Activated naive CD4-positive, alpha-beta T cell treated with anti-CD3 and anti-CD28 coated beads, Interleukin-2, amount 50 U/mL, for 72 hours (primary cell): ENCODE results near the gene PPFIA3. TPM values are rescaled to one million over a fixed set of nuclear protein-coding genes. Genes with fewer than 3 reads are reported as not detected.
A peak's percentile ranks its signal among the peaks of the same experiment; 100 is the strongest.

Experiments
- ATAC-seq, 2 donors: fragments of 150-1000 bp; cut with Tn5 transposase; 2 replicates each; pipeline ENCODE4 v1.10.0; 2021; ENCODE audit warnings: mild to moderate bottlenecking in 2 of 2, moderate library complexity in 2 of 2
- DNase-seq, 2 donors: peaks; one replicate each; pipeline ENCODE4 v3.0.0; 2021 to 2022; ENCODE audit warnings: low spot score in 2 of 2
- H3K27ac Mint-ChIP-seq, 2 donors: one replicate each; pipeline ENCODE4 v1.8.0; 2022; ENCODE audit warnings: mild to moderate bottlenecking in 2 of 2, mixed read lengths in 2 of 2
- H3K36me3 Mint-ChIP-seq, 2 donors: one replicate each; pipeline ENCODE4 v1.8.0; 2022; ENCODE audit warnings: mixed read lengths in 2 of 2
- H3K9me3 Mint-ChIP-seq, 2 donors: one replicate each; pipeline ENCODE4 v1.8.0; 2022; ENCODE audit warnings: mixed read lengths in 2 of 2
- total RNA-seq, 2 donors: library from RNA; stranded (reverse); gene quantifications; one replicate each; pipeline ENCODE4 v1.2.3, GENCODE V29; 2022

The PPFIA3 gene
- total RNA-seq, 2 donors from 2014 or later, result 10.3 to 11.3 TPM

DNA sequence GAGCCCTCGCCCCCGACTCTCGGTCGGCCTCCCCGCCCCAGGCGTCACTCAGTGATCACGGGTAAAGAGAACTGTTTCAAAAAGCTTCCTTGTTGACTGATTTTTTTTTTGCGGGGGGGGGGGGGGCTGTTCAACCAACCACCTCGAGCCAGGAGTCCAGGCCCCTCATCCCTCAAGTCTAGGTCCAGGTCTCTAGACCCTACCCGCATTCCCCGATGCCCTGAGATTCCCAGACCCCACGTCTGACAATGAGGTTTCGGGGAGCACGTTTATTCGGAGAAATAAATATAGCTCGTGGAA, 31.6 kb downstream of the PPFIA3 start:
- H3K36me3 Mint-ChIP-seq, result peaks cover 11 to 16% of the 10 kb centered on the region in 2 donors
- no peak overlapping the region for H3K27ac Mint-ChIP-seq
- peaks cover 0 to 21% of the 10 kb centered on the region in 2 donors for H3K9me3 Mint-ChIP-seq
- DNase-seq, result no peak
- no peak for ATAC-seq

DNA sequence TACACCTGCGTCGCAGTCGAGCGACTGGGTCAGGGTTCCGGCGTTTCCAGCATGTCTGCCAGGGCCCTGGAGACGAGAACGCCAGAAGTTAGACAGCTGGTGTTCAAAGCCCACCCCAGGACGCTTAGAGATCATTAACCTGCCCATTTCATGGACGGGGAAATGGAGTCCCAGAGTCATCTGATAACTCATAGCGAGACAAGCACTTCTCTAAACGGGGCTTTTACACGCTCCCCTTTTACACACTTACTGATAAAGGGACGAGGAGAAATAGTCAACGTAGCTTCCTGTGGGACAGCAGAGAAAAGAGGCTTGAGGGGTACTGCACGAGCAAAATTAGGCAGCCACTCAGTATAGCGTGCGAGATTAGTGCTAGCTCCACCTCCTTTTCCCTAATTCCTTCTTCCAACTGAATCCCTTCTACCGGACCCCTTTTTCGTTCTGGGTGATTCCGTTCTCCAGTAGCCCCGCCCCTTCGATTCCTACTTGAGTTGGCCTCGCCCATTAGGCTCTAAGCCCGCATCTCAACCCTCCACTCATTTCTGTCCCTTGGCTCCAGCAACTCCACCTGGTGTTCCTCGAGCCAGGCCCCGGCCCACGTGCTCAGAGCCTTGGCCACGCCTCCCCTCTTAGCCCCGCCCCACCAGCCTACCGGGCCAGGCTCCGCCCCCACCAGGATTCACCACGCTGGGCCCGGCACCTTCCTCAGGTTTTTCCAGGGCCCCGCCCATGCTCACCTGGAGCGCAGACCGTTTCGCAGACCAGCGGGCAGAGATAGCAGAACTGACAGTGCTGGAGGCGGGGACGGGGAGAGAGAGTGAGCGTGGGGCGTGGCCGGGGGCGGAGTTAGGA, 32.1 kb downstream of the PPFIA3 start:
- Mint-ChIP-seq H3K36me3 (peaks cover 11 to 16% of the 10 kb centered on the region in 2 donors), H3K27ac (no peak overlapping the region), H3K9me3 (peaks cover 0 to 21% of the 10 kb centered on the region in 2 donors)
- DNase-seq (peak in 1 of 2 donors; percentile 61), ATAC-seq (peak in 1 of 2 donors; percentile 38)

DNA sequence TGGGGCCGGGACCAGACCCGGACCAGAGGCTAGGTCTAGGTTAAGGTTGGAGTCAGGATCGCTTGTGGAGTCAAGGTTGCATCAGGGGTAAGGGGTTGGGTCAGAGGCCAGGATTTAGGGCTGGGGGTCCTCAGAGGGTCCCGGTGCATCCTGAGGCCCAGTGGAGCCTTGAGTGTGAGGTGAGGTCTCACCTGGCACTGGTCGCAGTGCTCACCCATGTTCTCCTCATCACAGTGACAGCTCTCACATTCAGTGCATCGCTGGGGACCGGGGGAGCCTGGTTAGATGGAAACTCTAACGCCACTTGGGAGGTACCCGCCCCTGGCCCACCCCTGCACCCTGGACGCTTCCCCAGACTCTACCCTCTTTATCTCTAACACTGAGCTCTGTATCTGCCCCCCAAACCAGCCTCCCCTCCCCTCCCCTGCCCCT, 32.8 kb downstream of the PPFIA3 start:
- H3K9me3 Mint-ChIP-seq, result peaks cover 0 to 21% of the 10 kb centered on the region in 2 donors
- DNase-seq, result no peak
- H3K36me3 Mint-ChIP-seq, result peaks cover 11 to 16% of the 10 kb centered on the region in 2 donors
- no peak overlapping the region for H3K27ac Mint-ChIP-seq
- no peak for ATAC-seq

DNA sequence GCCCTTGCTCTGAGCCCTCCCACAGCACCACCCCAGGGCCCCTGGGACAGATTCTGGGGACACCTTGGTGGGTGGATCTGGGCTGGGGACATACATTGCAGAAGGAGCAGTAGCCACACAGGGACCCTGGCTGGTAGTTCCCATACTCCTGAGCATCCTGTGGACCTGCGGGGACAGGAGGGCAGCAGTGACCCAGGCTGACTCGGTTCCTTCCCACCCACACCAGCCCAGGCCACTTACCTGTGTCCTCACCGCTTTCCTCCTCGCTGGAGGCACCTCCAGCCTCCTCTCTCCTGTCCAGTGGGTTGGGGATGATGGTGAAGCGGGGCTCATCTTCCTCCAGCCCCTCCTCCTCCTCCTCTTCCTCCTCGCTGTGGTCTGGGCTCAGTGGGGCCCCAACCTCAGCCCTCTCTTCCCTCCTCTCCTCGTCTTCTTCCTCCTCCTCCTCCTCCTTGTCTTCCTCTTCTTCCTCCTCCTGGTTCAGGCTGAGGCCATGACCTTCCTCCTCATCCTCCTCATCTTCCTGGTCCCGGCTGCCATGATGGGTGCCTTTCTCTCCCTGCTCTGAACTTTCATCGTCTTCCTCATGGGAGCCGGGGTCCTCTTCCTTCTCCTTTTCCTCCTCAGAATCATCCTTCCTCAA, 33.9 kb downstream of the PPFIA3 start:
- no peak overlapping the region for H3K27ac Mint-ChIP-seq
- DNase-seq (no peak), ATAC-seq (no peak)
- H3K9me3 Mint-ChIP-seq, result peaks cover 0 to 21% of the 10 kb centered on the region in 2 donors
- H3K36me3 Mint-ChIP-seq, result peaks cover 10 to 18% of the 10 kb centered on the region in 2 donors

DNA sequence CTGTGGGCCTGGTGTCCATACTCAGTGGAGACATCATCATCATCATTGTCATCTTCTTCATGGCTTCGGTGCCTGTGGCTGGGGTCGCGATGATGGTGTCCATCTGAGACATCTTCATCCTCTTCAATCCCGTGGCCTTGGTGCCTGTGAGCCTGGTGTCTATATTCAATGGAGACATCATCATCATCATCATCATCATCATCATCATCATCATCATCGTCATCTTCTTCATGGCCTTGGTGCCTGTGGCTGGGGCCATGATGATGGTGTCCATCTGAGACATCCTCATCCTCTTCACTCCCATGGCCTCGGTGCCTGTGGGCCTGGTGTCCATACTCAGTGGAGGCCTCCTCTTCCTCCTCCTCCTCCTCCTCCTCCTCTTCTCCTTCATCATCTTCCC, 34.9 kb downstream of the PPFIA3 start:
- H3K9me3 Mint-ChIP-seq, result peaks cover 0 to 21% of the 10 kb centered on the region in 2 donors
- no peak overlapping the region for H3K27ac Mint-ChIP-seq
- peaks cover 6 to 22% of the 10 kb centered on the region in 2 donors for H3K36me3 Mint-ChIP-seq
- ATAC-seq (no peak), DNase-seq (no peak)

DNA sequence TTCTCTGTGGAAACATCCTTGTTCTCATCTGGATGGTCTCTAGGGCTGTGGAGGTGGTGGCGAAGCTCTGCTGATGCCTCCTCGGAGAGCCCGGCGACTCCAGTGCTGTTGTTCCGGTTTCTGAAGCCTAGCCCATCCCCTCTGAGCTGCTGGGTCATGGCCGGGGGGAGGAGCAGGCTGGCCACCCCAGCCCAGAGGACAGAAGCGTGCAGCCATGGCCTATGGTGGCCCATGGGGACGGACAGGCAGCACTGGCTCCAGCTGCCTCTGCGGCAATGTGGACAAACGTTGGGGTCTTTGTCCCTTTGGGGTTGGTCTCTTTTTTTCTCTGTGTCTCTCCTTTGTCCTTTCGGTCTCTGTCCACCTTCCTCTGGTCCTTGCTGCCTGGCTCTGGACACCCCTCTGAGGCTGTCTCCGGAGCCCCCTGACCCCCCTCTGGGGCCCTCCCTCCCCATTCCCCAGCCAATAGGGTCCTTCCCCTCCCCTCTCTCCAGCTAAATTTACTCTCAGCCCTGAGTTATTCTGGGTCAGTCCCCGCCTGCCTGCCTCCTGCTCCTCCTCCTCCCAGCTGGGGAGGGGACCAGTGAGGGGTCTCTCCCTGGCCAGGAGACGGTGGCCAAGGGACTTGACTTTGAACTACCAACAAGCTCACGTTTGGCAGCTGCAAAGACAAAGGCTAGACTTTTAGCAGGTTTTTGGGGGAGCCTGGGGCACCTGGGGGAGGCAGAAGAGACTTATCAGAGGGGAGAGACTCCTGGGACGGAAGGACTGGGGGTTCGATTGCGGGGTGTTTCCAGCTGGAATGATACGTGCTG, 35.9 kb downstream of the PPFIA3 start, which contains the start of gene HRC:
HRC (minus strand) TSS at position 392 of the 815 bp plus-strand sequence; CDS start at position 233, 159 bp downstream.
- H3K27ac Mint-ChIP-seq, result no peak within 1 kb of the TSS
- no peak for ATAC-seq
- H3K9me3 Mint-ChIP-seq, result peaks cover 0 to 21% of the 10 kb centered on the region in 2 donors
- peaks cover 6 to 22% of the 10 kb centered on the region in 2 donors for H3K36me3 Mint-ChIP-seq
- DNase-seq, result no peak

DNA sequence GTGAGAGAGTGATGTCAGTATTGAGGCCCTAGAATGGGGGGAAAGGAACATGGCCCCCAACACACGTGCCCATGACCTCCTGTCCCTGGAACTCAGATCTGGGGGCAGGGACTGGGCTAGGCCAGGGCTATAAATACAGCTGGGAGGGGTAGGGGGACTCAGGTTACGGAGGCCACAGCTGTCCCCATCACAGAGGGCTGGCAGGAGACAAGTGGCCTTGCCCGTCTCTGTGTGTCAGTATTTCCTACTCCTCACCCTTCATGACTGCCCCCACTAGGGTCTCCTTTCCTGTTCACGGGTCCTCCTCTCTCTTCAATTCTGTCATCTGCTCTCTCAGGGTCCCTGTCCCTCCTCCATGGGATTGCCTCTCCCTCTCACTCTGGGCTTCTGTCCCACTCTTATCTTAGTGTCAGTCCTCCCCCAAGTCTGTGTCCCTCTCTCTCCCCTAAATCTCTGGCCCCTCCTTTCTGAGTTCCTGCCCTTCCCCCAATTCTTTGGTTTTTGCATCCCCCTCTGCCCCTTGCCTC, 36.5 kb downstream of the PPFIA3 start:
- Mint-ChIP-seq H3K9me3 (peaks cover 0 to 21% of the 10 kb centered on the region in 2 donors), H3K27ac (no peak overlapping the region), H3K36me3 (peaks cover 6 to 22% of the 10 kb centered on the region in 2 donors)
- ATAC-seq (no peak), DNase-seq (no peak)

DNA sequence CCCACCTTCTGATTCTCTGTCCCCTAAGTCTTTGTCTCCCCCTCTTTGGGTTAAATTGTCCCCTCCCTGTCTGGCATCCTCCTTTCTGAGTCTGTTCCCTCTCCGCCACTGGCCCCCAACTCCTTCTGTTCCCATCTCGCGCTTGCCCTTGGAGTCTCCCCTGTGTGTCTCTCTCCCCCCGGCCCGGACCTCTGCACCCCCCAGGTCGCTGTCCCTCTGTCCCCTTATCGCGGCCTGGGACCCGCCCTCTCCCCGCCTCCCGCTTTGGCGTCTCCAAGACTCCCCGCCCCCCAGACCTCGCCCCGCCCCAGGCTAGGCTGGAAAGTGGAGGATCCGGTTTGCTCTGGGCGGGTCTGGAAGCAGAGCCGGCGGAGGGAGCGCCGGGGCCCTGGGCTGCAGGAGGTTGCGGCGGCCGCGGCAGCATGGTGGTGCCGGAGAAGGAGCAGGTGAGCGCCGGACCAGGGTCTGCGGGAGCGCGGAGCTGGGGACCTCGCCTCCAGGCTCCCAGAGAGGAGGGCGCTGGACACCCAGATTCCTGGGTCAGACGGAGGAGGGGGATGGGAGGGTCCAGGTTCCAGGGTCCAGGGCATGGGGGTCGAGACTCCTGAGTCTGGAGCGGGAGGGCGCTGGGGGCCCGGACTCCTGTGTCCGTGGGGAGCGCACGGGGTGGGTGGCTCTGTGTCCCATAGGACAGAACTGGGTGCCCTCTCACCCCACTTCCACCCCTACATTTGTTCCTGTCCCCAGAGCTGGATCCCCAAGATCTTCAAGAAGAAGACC, 38.3 kb downstream of the PPFIA3 start, which contains the start of gene TRPM4:
TRPM4 (plus strand) TSS at position 348 of the 780 bp plus-strand sequence; CDS start at position 423, 75 bp downstream.
- DNase-seq (peak in 1 of 2 donors; percentile 68), ATAC-seq (peak; percentile 36 to 86)
- Mint-ChIP-seq H3K9me3 (peaks cover 0 to 16% of the 10 kb centered on the region in 2 donors), H3K36me3 (peaks cover 0 to 22% of the 10 kb centered on the region in 2 donors), H3K27ac (no peak within 1 kb of the TSS)

DNA sequence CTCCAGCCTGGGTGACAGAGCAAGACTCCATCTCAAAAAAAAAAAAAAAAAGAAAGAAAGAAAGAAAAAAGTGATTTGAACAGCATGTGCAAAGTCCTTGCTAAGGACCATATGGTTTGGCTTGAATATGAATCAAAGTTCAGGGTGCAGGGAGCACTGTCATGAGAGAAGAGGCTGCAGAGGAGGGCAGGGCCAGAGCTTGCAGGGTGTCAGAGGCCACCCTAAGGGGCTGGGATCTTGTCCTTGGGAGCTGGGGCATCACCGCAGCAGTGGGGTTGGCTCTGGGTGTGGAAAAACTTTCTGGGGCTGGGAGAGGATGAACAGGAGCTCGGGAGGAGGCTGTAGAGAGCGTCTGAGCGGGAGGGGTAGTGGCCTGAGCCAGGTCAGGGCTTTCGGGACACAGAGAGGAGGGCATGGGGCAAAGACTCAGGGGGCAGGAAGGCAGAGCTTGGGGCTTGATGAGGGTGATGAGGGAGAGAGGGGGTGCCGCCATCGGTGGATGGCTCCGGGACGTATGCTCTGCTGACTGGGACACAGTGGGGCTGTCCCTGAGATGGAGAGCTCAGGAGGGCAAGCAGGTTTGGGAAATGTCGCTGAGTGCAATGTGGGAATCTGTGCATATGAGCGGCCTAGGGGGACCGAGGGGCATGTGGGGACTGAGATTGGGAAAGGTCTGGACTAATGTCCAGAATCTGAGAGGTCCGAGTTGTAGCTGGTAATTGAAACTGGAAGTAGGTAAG, 41.3 kb downstream of the PPFIA3 start:
- Mint-ChIP-seq H3K9me3 (no peaks in the 10 kb centered on the region), H3K36me3 (peaks cover 0 to 6% of the 10 kb centered on the region in 2 donors), H3K27ac (no peak overlapping the region)
- DNase-seq (no peak), ATAC-seq (no peak)

DNA sequence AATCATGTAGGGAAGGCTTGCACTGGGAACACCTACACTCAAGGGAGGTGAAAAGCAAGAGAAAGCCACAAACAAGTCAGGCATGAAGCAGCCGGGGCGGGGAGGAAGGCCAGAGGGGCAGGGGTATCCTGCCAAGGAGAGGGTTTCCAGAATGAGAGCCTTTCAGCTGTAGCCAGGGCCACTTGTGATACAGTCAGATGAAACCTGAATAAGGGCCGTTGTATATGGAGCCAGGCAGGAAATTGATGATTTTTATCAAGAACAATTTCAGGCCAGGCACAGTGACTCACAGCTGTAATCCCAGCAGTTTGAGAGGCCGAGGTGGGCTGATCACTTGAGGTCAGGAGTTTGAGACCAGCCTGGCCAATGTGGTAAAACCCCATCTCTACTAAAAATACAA, 42.6 kb downstream of the PPFIA3 start:
- DNase-seq, result no peak
- no peak overlapping the region for H3K27ac Mint-ChIP-seq

DNA sequence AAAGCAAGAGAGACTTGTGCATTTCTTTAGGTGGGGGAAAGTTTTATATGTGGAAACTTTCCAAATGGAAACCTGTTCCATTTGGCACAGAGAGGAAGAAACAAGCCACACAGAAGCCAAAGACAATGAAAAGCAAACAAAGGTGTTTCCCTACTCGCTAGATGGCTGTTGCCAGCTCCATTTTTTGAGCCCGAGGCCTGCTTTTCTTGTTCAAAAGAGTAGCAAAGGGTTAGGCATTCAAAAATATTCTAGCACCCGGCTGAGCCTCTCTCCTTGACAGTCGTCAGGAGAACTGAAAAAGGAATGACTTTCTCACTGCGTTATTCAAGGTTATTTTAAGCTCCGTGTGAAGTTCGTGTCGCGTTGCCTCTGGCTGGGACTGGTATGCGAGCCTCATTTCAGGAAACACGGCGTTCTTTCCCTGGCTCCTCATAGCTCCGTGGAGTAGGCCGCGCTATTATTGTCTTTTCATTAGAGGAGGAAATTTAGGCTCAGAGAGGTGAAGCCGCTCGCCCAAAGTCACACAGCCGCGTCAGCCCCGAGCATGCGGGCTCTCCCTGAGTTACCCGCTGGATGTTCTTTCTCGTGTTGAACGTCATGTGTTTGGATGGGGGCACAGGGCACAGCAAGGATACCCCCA, 45.9 kb downstream of the PPFIA3 start:
- no peaks in the 10 kb centered on the region for H3K36me3 Mint-ChIP-seq
- H3K9me3 Mint-ChIP-seq, result no peaks in the 10 kb centered on the region

More for the DNA sequence above, 42.6 kb downstream of the PPFIA3 start:
- Mint-ChIP-seq H3K36me3 (peaks cover 0 to 6% of the 10 kb centered on the region in 2 donors), H3K9me3 (no peaks in the 10 kb centered on the region)
- no peak for ATAC-seq

DNA sequence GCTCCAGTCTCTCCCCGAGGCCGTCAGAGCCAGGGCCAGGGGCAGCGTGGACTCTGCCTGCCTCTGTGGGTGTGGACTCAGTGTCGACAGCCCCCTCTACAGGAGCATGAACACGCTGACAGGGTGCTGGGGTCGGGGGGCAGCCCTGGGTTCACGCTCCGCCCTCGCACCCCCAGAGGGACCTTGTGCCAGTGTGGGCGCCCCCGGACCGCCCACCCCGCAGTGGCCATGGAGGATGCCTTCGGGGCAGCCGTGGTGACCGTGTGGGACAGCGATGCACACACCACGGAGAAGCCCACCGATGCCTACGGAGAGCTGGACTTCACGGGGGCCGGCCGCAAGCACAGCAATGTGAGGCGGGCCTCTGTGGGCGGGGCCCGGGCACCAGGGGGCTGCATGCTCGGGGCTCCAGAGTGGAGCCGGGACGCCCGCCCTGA, 46.5 kb downstream of the PPFIA3 start:
- Mint-ChIP-seq H3K36me3 (no peaks in the 10 kb centered on the region), H3K27ac (no peak overlapping the region), H3K9me3 (no peaks in the 10 kb centered on the region)
- ATAC-seq, result no peak
- DNase-seq, result no peak

More for the DNA sequence above, 45.9 kb downstream of the PPFIA3 start:
- ATAC-seq (no peak), DNase-seq (no peak)
- H3K27ac Mint-ChIP-seq, result no peak overlapping the region

DNA sequence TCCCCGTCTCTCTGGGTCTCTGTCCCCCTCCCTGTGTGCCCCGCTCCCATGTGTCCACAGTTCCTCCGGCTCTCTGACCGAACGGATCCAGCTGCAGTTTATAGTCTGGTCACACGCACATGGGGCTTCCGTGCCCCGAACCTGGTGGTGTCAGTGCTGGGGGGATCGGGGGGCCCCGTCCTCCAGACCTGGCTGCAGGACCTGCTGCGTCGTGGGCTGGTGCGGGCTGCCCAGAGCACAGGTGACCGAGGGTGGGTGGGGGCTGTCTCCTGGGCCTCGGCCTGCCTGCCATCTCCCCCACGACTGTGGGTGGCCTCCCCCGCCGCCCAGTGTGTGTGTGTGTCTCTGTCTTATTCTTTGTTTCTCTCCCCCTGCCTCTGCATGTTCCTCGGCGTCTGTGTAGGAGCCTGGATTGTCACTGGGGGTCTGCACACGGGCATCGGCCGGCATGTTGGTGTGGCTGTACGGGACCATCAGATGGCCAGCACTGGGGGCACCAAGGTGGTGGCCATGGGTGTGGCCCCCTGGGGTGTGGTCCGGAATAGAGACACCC, 48.6 kb downstream of the PPFIA3 start:
- Mint-ChIP-seq H3K27ac (no peak overlapping the region), H3K36me3 (no peaks in the 10 kb centered on the region), H3K9me3 (no peaks in the 10 kb centered on the region)
- DNase-seq (no peak), ATAC-seq (no peak)

DNA sequence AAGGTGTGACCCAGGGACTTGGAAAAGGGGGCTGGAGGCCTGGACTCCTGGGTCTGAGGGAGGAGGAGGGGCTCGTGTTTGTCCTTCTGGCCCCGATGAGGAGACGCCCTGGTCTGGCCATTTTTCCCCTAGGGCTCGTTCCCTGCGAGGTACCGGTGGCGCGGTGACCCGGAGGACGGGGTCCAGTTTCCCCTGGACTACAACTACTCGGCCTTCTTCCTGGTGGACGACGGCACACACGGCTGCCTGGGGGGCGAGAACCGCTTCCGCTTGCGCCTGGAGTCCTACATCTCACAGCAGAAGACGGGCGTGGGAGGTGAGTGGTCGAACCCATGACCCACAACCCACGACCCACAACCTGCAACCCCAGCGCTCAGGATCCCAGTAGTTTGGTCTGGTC, 49.1 kb downstream of the PPFIA3 start:
- no peaks in the 10 kb centered on the region for H3K36me3 Mint-ChIP-seq
- DNase-seq (no peak), ATAC-seq (no peak)
- H3K27ac Mint-ChIP-seq, result no peak overlapping the region
- no peaks in the 10 kb centered on the region for H3K9me3 Mint-ChIP-seq
